HepG2 (cell line): ENCODE results near the gene RNF40. TPM values are rescaled to one million over a fixed set of nuclear protein-coding genes. Genes with fewer than 3 reads are reported as not detected.

ENCODE experiments used
- CREB3 ChIP-seq: sonication (generic); formaldehyde crosslinking; IDR thresholded peaks from 2 replicates; pipeline ENCODE4 v1.5.0; 2020; ENCODE audit warnings: missing genetic modification reagents
- IRF9 ChIP-seq: sonication (generic); formaldehyde crosslinking; IDR thresholded peaks from 2 replicates; pipeline ENCODE4 v1.8.0; 2022; ENCODE audit warnings: missing genetic modification reagents, mild to moderate bottlenecking, borderline replicate concordance
- MTA1 ChIP-seq: sonication (generic); formaldehyde crosslinking; IDR thresholded peaks from 2 replicates; pipeline ENCODE4 v1.4.0; 2020; ENCODE audit warnings: missing genetic modification reagents, mild to moderate bottlenecking, borderline replicate concordance
- NFIB ChIP-seq: sonication (generic); formaldehyde crosslinking; IDR thresholded peaks from 2 replicates; pipeline ENCODE4 v1.9.0; 2021; ENCODE audit warnings: missing genetic modification reagents, mild to moderate bottlenecking, borderline replicate concordance
- NFIC ChIP-seq: IDR thresholded peaks from 2 replicates; pipeline ENCODE4 v1.6.1; 2012; ENCODE audit warnings: mild to moderate bottlenecking, low read length, inconsistent platforms
- PATZ1 ChIP-seq: sonication (generic); formaldehyde crosslinking; IDR thresholded peaks from 2 replicates; pipeline ENCODE4 v1.4.0; 2020; ENCODE audit warnings: missing genetic modification reagents
- ZBTB33 ChIP-seq: sonication (generic); formaldehyde crosslinking; IDR thresholded peaks from 2 replicates; pipeline ENCODE4 v1.4.0; 2020; ENCODE audit warnings: missing genetic modification reagents
- ZBTB39 ChIP-seq: sonication (generic); formaldehyde crosslinking; IDR thresholded peaks from 2 replicates; pipeline ENCODE4 v1.5.0; 2020; ENCODE audit warnings: missing genetic modification reagents
- ZNF251 ChIP-seq: sonication (generic); formaldehyde crosslinking; IDR thresholded peaks from 2 replicates; pipeline ENCODE4 v1.9.0; 2021; ENCODE audit warnings: mild to moderate bottlenecking, missing genetic modification reagents
- ZNF281 ChIP-seq: sonication (generic); formaldehyde crosslinking; IDR thresholded peaks from 2 replicates; pipeline ENCODE4 v1.4.0; 2020; ENCODE audit warnings: missing genetic modification reagents, borderline replicate concordance
- ZNF383 ChIP-seq: sonication (generic); formaldehyde crosslinking; IDR thresholded peaks from 2 replicates; pipeline ENCODE4 v1.4.0; 2020; ENCODE audit warnings: missing genetic modification reagents, mild to moderate bottlenecking, borderline replicate concordance
- ZNF543 ChIP-seq: sonication (generic); formaldehyde crosslinking; IDR thresholded peaks from 2 replicates; pipeline ENCODE4 v1.4.0; 2020; ENCODE audit warnings: mild to moderate bottlenecking, missing genetic modification reagents
- ZNF800 ChIP-seq: sonication (generic); formaldehyde crosslinking; IDR thresholded peaks from 2 replicates; pipeline ENCODE4 v1.4.0; 2020; ENCODE audit warnings: missing genetic modification reagents
- polyA plus RNA-seq, 8 experiments: library from polyadenylated mRNA; depleted of rRNA in 3 of 8; stranded (reverse) in 7 of 8; unstranded in 1 of 8; fragments of >200 nt; fragmentation: Illumina TruSeq in 4 of 8; extraction: Trizol in 4 of 8; gene quantifications; 2 replicates each; pipeline versions ENCODE4 v1.2.1 to v1.2.3, GENCODE V29; 2011 to 2016; ENCODE audit warnings: low read depth in 4 of 8, missing spikeins in 1 of 8, mixed read lengths in 1 of 8; ENCODE audit not compliant: insufficient read depth in 1 of 8
- total RNA-seq, 5 experiments: library from RNA; depleted of rRNA; stranded (reverse); fragments of >200 nt; fragmentation: Illumina TruSeq; extraction: Trizol; gene quantifications; 2 replicates each; pipeline ENCODE4 v1.2.3, GENCODE V29; 2016; ENCODE audit warnings: low read depth in 1 of 5

The RNF40 gene
- total and polyA plus RNA-seq, 2 of the 13 experiments (the other 11 are each of a cell fraction or from before 2014, with no cell fraction given), result 84.0 to 85.6 TPM

- TF ChIP-seq CREB3 (CRISPR knock-in tag), result no peak; the same call in 1 of the 2 replicates
- TF ChIP-seq ZBTB33 (CRISPR knock-in tag), result no peak; the same call in 1 of the 2 replicates
- TF ChIP-seq NFIB (CRISPR knock-in tag), result no peak; the same call in 1 of the 2 replicates
- peak; percentile 81 for TF ChIP-seq MTA1 (CRISPR knock-in tag)
- peak; percentile 92 for TF ChIP-seq ZNF543 (CRISPR knock-in tag)
- TF ChIP-seq ZNF281 (CRISPR knock-in tag), result 0 out of 2 replicates have a peak, but pooled peaks have one; percentile 14
- TF ChIP-seq ZNF383 (CRISPR knock-in tag), result peak; percentile 90; the same call in 1 of the 2 replicates
- 0 out of 2 replicates have a peak, but pooled peaks have one; percentile 83 for TF ChIP-seq ZBTB39 (CRISPR knock-in tag)
- TF ChIP-seq NFIC, result no peak
- TF ChIP-seq IRF9, result peak; percentile 98
- TF ChIP-seq ZNF251 (CRISPR knock-in tag), result 0 out of 2 replicates have a peak, but pooled peaks have one; percentile 19
- TF ChIP-seq PATZ1 (CRISPR knock-in tag), result peak; percentile 70
- peak; percentile 68; the same call in 1 of the 2 replicates for TF ChIP-seq ZNF800 (CRISPR knock-in tag)
Measured at GRCh38 chr16:30805370-30806169, 43.4 kb downstream of the RNF40 start (continued).
